CMK (cell line): ENCODE measurements around the gene RNF14.
"Not testable (repeated sequence)": the region's sequence is repeated elsewhere in the genome, so short reads cannot be mapped to it uniquely, and the experiment has no call there.

Experiments
- DNase-seq: peaks from one replicate; pipeline ENCODE4 v3.0.0-alpha.2; 2010; ENCODE audit warnings: low read depth

RNF14 gene

DNA sequence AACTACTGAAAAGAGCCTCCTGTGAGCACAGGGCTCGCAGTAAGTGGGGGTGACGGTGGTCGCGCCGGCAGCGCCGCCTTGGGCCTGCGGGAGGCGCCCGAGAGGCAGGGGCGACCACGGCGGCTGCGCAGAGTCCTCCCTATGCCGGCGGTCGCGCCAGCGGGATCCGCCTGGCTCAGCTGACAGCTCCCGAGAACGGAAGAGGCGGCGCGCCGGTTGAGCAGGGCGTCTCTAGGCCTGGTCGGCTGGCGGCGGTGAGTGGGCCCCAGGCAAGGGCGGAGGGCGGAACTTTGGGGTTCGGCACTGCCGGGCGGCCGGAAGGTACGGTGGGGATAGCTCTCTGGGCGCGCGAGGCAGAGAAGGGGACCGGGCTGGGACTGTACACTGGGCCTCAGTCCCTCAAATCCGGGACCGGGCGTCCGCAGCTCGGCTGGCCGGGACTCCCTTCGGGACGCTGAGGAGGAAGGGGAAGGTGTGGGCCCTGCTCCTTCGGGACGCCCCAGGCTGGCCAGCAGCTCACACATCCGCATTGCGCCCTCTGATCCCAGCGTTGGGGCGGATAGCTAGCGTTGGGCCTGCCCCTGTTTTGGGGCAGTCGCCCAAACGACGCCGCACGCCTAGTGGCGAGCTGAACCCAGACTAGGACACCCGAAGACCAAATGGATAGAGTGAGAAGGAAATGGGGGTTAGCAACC is at the start of gene RNF14:
Gene RNF14, plus strand, starts transcription at position 192 of the 695 bp plus-strand sequence. CDS start 4,484 bp downstream, outside the sequence.
- DNase-seq = peak; percentile 70

GRCh38 chr5:141919218-141920119 is 49.4 kb upstream of the RNF14 start:
- no peak for DNase-seq

GRCh38 chr5:141920771-141921170 is 48.1 kb upstream of the RNF14 start:
- no peak for DNase-seq

DNA sequence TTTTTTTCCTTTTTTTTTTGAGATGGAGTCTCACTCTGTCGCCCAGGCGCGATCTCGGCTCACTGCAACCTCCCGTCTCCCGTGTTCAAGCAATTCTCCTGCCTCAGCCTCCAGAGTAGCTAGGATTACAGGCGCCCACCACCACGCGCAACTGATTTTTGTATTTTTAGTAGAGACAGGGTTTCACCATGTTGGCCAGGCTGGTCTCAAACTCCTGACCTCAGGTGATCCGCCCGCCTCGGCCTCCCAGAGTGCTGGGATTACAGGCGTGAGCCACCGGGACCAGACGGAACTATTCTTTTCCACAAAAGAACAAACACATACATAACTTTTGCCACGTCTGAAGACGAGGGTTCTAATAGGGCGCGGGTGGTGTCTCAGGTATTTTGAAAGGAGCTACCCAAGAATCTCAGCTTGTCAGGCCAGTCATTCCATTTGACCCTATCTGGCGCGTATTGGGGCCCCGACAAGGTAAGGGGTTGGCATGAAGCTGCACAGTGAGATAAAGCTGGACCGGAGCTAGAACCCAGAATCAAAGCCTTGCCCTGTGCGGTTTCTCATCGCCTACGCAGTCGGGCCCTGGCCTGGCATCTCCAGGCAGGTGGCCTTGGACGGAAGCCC is 46.0 kb upstream of the RNF14 start:
- DNase-seq = not testable (repeated sequence)

DNA sequence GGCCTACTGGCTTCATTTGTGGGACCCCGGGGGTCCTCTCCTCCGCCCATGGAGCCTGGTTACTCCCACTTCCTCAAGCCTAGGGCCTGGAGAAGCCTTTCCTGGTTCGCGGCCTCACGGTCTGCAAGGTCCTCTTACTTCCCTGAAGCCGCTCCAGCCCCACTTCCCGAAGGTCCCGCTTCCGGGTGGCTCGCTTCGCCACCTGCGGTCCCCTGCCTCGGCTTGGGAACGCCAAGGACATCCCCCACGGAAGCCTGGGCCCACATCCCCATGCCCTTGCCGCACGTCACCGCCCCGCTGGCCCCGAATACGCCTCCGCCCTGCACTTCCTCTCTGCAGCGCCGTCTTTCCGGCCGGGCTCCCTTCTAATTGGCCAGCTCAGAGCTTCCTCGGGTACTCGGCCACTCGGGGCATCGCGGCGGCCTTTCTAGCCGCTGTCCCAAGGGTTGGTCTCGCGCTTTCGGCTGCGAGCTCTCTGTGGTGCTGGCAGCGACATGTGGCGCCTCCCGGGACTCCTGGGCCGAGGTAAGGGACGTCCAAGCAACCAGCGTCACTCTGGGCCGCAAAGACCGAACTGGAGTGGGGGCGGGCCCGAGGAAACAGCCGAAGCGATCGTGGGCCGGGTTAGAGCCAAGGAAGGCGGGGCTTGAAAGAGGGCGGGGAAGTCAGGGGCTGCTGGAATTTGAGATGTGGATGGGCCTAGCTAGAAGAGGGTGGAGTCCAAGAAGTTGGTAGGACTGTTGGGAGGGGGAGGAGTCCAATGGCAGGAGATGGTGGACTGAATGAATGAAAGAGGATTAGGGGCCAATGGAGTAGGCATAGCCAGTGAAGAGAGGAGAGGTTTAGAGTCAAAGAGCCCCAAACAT is 45.2 kb upstream of the RNF14 start, which contains the start of gene DELE1:
Gene DELE1, plus strand, starts transcription at position 424 of the 866 bp plus-strand sequence. Its CDS starts 71 bp downstream, at position 495.
- peak; percentile 80 for DNase-seq

DNA sequence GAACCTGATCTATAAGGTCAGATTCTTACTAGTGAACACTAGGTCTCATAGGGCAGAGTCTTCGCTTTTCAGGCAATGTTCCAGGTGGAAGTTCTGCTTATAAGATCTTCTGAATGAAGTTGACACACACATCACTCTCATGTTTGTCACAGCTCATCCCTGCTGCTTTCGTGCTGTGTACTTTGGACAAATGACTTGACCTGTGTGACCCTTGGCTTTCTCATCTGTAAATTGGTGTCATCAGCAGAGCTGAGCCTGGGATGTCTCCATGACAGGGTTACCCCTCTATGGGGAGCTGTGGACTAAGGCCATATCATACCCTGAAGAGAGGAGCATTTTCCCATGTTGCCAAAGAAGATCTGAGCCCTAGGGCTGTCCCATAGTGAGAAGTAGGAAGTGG is 42.5 kb upstream of the RNF14 start:
- DNase-seq = no peak

DNA sequence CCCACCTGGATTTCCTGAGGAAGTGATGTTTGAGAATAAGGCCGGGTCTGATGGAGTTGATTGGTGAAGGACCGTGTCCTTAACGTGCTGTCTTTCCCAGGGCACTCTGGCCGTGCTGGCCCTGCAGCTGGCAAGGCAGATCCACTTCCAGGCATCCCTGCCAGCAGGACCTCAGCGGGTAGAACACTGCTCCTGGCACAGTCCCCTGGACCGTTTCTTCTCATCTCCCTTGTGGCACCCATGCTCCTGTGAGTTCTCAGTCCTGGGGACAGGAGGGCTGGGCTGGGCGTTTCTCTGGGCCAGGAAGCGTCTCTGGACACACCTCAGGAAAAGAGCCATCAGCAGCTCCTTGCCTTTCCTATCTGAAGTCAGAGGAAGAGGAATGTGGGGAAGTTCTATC is 40.9 kb upstream of the RNF14 start:
- DNase-seq = no peak

DNA sequence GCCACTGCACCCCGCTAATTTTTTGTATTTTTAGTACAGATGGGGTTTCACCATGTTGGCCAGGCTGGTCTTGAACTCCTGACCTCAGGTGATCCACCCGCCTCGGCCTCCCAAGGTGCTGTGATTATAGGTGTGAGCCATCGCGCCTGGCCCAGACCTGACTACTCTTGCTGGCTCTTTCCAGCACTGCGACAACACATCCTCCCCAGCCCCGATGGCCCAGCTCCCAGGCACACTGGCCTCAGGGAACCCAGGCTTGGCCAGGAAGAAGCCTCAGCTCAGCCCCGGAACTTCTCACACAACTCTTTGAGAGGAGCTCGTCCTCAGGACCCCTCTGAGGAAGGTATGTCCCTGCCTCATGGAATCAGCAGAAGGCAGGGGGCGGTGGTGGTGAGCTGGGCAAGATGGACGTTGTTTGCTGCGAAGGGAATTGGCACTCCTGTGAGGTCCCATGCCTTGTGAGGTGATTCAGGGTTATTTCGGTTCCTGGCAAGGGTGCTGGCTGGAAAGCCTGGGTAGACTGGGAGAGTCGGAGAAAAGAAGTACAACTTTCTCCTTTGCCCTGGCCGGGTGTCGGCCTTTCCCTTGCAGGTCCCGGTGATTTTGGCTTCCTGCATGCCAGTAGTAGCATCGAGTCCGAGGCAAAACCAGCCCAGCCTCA is 39.4 kb upstream of the RNF14 start:
- DNase-seq = no peak

- DNase-seq = no peak
These were observed 37.2 kb upstream of the RNF14 start for GRCh38 chr5:141931694-141932093.

- no peak for DNase-seq
These were observed 35.8 kb upstream of the RNF14 start for GRCh38 chr5:141933151-141933550.

GRCh38 chr5:141934099-141934844 is 34.6 kb upstream of the RNF14 start:
- no peak for DNase-seq

DNA sequence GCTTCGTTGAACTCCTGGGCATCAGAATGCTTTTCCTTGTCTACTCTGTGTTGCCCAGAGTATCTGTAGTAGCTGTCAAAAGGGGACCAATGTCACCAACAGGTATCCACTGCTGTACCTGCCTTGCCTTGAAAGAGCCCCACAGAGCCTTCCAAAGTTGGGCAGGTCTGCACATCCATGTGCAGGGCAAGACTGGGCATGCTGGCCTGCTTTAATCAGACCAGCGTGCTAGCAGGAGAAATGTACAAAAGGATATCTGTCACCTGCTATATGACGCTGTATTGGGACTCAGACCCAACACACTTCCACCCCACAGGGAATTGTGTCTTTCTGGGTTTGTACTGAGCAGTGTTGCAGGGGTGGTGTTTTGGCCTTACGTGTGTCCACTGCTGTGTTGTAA is 33.4 kb upstream of the RNF14 start:
- no peak for DNase-seq

GRCh38 chr5:141940695-141941271 is 28.1 kb upstream of the RNF14 start:
- DNase-seq = no peak

DNA sequence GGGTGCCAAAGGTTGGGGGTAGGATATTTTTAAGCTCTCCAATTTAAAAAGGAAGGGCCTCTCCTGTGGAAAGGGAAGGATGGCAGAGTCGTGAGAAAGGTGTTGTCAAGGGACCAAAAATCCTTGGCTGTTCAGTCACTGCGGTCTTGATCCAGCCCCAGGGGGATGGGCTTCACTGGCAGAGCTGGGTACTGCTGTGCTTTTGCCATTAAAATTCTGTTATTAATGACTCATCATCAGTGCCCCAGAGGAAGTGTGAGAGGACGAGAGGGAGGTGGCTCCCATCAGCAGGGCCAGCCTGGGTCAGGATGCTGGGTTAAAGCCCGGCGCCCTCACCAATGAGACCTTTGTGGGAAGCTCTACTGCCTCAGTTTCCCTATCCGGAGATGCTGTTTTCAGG is 27.6 kb upstream of the RNF14 start:
- no peak for DNase-seq

DNA sequence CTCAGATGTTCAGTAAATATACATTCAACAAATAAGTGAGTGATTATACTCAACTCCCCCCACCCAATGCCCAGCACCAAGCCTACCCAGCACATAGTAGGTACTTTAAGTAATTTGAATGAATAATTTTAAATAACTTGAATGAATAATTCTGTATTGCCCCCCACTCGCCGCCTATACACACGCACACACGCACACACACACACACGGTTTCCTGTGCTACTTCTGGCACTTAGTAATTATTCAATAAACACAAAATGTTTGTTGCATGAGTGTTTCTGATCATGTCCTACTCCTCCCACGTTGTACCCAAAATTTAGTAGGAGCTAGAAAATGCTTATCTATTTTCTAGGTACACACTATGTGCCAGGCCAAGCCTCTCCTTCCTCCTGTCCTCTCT is 27.1 kb upstream of the RNF14 start:
- no peak for DNase-seq

- no peak for DNase-seq
These were observed 26.6 kb upstream of the RNF14 start for GRCh38 chr5:141942185-141942857.

DNA sequence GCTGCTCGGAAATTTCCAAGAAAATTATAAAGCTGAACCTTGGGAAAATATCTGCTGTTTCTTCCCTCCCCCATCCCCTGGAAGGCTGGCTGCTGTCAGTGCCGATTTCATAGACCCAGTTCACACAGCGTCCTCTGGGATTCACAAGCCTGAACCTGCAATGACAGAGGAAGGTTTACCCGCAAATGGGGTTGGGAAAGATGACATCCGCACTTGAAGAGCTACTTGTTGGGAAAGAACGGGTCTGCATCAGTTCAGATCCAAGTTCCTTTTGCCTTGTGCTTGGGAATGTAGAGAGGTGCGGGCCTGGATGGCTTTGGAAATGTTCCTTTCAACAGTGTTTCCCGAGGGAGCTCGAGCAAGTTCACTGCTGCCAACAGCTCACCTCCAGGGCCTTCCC is 24.8 kb upstream of the RNF14 start:
- no peak for DNase-seq

GRCh38 chr5:141945511-141946051 is 23.3 kb upstream of the RNF14 start:
- no peak for DNase-seq

- DNase-seq = no peak
These were observed 21.6 kb upstream of the RNF14 start for GRCh38 chr5:141947316-141947715.
